GM04504 (cell line): ENCODE measurements around the gene ZC3H4.
A peak's percentile ranks its signal among the peaks of the same experiment; 100 is the strongest.
"Not testable (repeated sequence)": the region's sequence is repeated elsewhere in the genome, so short reads cannot be mapped to it uniquely, and the experiment has no call there.

Experiments used
- DNase-seq: peaks from one replicate; pipeline ENCODE4 v3.0.0-alpha.2; 2012; ENCODE audit warnings: low read depth

The ZC3H4 gene

DNA sequence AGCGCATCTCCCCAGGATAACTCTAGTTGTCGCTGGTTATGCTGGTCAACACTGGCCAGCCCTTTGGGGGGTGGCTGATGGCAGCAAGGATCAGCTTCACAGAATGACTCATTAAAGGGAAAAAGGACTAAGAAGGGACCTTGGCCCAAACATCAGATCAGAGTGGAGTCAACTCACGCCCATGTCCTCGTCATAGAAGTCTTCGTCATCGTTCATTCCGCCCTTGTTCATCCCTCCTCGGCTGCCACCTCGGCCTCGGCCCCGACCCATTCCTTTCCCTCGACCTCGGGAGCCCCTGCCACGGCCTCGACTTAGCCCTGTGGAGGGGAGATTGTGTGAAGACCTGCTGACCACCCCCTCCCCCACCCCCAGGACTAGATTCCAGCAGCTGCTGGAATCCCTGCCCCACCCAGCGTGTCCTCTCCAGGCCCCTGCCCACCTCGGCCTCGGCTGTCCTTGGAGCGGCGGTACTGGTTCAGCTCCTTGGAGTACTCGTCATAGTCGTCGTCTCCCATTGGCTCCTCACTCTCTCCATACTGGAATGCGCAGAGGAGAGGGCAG, 28.6 kb downstream of the ZC3H4 start:
- no peak for DNase-seq

DNA sequence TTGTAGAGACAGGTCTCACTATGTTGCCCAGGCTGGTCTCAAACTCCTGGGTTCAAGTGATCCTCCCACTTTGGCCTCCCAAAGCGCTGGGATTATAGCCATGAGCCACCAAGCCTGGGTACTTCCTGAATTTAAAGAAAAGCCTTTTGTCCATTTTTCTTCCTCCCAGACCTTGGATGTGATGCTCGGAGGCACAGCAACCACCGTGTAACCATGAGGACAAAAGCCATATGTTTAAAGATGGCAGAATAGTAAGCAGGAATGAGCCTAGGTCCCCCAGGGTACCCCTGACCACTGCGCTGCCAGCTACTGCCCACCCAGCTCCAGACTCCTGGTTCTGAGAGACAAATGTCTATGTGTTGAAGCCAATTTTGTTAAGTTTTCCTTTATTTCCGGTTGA, 31.1 kb downstream of the ZC3H4 start:
- DNase-seq: no peak

DNA sequence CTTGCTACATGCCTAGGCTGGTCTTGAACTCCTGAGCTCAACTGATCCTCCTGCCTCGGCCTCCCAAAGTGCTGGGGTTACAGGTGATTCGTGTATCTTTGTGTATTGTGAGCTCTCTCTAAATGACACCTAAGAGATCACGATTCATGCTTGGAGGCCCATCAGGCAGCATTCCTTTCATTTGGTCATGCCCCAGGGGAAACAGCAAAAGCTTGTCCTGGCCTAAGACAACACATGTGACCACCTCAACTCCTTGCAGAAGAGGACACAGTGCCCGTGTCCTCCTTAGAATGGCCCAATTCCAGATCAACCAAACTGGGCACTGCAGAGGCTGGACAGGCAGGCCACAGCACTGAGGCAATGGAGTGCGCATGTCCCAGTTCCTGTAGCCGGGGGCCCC, 32.5 kb downstream of the ZC3H4 start:
- DNase-seq: no peak

DNA sequence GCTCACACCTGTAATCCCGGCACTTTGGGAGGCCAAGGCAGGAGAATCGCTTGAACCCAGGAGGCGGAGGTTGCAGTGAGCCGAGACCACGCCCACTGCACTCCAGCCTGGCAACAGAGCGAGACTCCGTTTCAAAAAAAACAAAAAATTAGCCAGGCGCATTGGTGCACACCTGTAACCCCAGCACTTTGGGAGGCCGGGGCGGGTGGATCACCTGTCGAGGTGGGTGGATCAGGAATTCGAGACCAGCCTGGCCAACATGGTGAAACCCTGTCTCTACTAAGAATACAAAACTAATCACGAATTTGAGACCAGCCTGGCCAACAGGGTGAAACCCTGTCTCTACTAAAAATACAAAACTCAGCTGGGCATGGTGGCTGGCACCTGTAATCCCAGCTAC, 35.2 kb downstream of the ZC3H4 start:
- not testable (repeated sequence) for DNase-seq

DNA sequence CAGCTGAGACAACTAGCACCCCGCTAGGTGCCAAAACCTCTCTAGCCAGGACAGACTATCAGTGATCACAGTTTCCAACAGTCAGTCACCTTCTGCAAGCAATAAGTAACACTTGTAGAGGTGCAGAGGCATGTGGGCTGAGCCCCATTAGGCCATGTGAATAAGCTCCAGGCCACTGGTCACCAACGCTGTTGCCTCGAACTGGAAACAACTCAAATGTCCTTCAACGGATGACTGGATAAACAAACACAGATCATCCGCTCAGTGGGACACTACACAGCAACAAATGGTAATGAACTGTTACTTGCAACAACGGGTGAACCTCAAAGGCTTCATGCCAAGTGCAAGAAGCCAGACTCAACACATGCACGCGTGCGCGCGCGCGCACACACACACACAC, 37.6 kb downstream of the ZC3H4 start:
- no peak for DNase-seq

DNA sequence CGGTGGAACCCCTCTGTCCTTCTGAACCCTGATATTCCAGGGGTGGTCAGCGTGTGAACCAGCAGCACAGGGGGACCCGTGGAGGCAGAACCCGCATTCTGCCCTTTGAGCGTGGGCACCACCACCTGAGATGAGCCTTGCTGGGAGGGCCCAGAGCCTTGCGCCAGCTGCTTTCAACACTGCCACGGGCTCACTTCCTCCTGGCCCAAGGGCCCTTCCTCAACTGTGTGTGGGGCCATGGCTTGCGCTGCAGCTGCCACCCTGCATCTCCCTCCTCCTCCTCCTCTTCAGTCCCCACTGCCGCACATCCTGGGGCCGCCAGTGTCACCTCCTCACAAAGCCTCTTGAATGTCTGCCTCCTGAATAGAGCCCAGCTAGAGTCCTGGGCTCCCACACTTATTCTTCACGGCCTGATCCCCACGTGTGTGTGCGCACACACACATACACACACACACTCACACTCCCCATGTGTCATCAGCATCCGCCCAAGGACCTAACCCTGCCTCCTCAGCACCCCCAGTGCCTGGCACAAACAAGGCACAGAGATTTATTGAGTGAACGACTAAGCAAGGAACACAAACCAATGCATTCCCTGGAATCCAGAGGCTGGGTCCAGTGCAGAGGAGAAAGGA, 38.3 kb downstream of the ZC3H4 start:
- no peak for DNase-seq

DNA sequence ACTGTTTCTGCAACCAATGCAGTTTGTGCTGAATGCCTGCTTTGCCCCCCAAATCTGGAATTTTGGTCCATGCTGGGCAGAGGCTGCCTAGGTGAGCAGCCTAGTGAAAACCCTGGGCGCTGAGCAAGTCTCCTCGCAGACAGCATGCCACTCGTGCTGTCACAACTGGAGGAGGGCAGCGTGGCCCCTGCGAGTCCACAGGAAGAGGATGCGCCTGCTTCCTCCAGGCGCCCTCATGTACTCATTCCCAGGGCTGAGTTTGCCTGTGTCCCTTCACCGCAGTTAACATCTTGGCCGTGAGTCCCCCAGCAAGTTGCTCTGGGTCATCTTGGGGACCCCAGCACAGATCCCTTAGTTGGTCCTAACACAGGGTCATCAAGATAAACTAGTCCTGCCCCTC, 39.0 kb downstream of the ZC3H4 start:
- DNase-seq: no peak

DNA sequence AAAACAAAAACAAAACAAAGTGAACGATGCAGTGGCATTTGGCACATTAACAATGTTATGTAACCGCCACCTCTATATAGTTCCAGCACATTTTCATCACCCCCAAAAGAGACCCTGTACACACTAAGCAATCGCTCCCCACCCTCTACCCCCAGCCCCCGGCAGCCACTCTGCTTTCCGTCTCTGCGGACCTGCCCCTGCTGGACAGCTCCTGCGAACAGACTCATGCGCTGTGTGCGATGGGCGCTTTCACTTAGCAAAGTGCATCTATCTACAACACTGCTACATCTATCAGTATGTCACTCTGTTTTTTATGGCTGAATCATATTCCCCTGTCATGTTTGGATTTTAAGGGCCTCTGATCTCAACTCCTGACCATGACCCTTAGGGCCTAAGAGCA, 40.0 kb downstream of the ZC3H4 start:
- no peak for DNase-seq

DNA sequence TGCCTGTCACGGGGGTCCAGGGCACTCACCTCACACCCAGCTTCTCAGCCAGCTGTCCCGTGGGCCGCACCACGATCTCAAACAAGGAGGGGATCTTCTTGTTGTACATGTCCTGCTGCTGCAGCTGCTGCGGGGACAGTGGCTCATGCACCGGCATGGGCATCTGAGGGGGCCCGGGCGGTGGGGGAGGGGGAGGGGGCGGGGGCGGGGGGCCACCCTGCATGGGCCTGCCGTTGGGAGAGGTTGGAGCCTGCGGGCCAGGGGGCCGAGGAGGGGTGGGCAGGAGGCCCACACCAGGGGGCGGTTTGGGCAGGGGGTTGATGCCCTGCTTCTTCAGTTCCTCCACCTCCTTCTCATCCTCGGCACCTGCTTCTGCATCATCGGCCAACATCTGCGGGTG, 41.3 kb downstream of the ZC3H4 start:
- no peak for DNase-seq

DNA sequence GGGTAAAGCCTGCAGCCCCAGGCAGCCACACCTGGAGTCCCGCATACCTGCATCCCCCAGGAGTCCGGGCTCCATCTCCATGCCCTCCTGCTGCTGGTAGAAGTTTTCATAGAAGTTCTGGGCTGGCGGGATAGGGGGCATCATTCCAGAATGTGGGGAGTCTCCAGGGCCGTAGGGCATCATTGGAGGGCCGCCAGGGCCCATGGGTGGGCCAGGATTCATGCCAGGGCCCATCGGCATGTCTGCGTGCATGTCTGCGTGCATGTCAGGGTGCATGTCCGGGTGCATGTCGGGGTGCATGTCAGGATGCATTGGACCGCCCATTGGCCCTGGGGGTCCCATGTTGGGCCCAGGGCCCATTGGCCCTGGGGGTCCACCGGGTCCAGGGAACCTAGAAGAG, 41.8 kb downstream of the ZC3H4 start:
- no peak for DNase-seq

DNA sequence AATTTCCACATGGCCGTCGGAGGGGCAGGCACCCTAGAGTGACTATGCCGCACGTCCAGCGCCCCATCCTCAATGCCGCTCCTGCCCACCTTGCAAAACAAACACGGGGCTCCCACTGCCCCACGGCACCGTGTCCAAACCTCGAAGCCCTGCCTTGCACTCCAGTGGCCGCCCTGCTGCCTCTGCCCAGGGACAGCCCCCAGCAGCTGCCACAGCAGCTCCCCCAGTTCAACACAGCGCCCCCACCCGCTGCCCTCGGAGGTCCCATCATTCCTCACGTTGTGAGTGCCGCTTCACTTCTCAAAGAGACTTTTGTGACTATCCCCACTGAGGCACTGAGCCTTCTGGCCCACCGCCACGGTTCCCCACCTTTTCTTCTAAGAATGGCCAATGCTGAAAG, 42.8 kb downstream of the ZC3H4 start:
- no peak for DNase-seq

DNA sequence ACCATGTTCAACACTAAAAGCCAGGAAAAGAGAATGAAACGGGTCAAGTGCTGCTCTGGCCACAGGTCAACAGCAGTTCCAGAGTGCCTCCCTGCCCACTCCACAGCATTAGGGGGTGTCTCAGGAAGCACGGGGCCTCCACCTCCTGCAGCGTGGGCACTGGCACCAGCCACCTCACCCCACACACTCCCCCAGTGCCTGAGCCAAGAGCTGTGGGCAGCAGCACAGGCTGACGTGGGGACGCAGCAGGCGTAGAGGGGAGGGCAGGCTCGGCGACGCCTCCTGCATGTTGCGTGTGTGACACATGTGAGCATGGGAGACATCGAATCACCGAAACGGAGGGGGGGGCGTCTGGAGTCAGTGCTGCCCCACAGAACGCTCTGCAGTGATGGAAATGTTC, 43.8 kb downstream of the ZC3H4 start:
- no peak for DNase-seq

DNA sequence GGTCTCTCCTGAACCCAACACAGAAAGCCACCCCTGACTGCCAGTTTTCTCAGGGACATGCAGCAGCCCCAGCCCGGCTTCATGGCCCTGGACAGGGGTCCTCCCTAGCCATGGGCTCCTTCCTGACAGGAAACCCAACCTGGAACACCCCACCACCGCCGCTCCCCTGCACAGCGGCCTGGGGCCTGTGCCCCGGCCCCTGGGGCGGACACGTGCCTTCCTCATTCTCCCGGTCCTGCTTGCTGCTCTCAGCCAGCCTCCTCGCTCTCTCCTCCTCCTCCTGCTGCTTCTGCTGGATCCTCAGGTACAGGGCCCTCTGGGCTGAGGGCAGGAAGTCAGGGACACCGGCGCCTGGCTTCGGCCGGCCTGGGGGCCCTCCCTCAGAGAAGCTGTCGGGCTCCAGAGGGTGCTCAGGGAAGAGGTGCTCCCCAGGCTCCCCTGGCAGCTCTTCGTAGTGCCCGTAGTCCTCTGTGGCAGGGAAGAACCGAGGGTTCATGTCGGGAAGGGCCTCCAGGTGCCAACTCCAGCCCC, 44.6 kb downstream of the ZC3H4 start:
- DNase-seq: no peak

DNA sequence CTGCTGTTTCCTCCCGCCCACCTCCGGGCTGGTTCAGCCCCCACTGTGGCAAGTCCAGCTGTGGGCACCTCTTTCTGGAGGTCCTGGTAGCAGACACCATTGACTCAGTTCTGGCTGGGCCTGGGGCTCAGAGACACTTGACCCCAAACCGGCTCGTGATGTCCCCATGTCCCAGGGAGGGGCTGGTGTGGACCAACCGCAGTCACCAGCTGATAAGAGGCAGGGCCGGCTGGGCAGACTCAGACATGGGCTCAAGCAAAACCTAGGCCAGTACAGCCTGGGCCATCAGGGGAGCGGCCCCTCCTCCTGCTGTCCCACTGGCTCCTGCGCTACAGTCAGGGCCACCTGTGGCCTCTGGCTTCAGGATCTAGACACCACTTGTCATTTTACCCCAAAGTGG, 45.3 kb downstream of the ZC3H4 start:
- no peak for DNase-seq

DNA sequence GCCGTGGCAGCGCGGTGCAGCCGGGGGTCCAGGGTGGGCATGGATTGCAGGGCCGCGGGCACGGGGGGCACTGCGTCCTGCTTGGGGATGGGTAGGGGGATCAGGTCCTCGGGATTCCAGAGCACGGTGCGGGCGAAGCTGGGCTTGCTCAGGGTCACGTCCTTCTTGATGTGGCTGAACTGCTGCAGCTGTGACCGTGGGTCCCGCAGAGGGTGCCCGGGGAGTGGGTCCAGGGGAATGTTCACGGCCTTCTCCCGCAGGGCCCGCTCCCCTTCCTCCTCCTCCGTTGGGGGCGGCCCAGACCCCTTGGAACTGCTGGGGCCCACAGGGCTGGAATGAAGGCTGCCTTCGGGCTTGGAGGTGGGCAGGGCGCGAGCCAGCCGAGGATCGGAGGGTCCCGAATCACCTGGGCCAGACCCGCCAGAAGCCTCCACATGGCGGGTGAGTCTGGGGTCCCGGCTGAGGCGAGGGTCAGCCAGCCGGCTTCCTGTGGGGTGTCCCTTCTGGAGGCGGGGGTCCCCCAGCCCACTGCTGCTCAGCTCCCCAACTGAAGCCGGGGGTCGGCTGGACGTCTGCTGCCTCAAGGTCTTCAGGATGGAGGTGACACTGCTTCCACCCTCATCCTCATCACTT, 46.2 kb downstream of the ZC3H4 start:
- DNase-seq: no peak

DNA sequence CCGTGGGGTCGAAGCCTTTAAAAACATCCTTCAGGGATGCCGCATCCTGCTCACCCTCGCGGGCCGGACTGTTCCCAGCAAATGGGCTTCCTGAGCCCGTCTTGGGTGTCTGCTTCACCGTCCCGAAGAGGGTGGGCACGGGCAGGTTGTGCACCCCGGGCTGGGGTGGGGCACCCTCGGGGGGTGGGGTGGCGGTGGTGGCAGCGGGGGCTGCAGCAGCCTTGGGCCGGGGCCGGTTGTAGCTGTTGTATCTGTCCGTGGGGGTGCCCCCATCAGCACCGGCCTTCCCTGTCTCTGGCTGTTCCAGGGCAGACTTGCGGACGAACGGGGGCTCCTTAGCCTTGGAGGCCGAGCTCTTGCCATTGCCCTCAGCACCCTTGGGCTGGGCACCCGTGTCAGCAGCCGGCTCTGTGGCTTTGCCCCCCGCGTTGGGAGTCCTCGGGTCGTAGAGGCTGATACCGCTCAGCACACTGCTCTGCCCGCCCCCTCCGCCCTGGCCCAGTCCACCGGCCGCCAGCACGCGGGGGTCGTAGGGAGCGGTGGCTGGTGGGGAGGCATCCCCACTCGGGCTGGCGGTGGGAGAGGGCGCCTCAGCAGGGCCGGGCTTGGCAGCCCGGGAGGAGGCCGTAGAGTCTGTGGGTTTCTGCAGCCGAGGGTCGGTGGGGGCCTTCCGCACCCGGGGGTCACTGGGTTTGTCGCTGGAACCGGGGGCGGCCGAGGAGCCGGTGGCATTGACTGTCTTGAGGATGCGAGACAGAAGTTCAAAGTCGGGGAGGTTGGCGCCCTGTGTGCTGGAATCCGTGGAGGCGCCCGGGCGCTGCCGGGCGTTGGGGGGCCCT, 47.0 kb downstream of the ZC3H4 start:
- no peak for DNase-seq

DNA sequence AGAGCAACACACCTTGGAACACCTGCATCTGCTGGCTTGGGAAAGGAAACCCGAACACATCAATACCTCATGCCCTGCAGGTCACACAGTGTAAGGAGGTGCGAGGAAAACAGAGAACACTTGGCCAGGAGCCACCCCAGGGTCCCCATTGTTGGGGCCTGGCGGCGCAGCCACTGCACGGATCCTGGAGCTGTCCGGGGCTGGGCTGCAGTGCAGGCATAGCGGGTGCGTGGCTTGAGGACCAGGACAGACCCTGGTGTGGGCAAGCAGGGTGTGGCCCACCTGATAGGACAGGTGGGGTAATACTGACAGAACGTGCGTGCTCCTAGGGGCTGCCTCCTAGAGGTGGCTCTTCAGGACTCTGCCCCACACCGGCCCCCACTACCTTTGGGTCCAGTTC, 48.3 kb downstream of the ZC3H4 start:
- no peak for DNase-seq

DNA sequence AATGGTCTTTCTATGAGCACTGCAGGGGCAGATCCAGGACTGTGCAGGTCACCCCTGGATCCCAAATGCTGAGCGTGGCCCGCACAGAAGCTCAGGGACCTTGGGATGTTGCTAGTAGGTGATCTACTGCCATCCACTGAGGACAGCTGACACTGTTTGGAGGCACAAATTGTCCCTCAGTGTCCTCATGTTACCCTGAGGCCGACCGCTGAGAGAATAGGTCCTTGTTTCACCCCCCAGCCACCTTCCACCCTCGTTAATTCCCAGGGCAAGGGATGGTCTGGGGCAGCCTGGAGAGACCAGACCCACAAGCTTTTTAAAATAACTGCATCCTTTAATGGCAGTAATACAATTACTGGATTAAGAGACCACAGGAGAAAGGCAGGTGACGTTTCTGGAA, 49.7 kb downstream of the ZC3H4 start:
- DNase-seq: no peak

DNA sequence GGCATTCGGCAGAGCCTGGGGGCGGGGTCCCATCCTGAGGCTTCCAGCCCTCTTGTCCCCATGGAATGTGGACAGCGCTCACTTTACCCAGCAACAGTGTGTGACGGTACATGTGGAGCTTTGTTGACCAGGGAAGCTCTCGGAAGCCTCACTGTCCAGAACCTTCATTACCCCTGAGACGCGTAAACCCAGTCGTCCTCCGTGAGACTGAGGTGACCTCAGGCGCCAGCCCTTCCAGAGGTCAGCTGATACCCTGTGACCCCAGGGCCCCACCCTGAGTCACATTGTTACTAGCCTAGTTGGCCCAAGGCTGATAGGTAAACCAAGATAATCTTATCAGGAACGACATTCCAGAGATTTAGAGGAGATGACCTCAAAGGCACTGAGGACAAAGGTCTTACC, 55.0 kb downstream of the ZC3H4 start:
- no peak for DNase-seq

DNA sequence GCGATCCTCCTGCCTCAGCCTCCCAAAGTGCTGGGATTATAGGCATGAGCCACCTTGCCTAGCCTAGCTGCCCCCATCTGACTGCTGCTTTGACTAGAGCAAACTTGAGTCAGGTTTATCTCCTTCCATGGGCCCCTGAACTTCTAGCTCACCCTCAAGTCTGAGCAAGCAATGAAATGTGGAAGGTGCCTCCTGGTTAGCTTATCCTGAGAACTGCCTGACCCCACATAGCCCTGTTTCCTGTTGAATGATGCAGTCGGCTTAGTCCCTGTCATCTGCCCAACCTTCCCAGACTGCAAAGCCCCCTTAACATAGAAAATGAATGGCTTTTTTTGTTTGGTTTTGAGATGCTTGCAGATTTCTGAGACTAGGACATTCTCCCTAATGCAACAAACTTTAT, 56.2 kb downstream of the ZC3H4 start:
- DNase-seq: no peak

DNA sequence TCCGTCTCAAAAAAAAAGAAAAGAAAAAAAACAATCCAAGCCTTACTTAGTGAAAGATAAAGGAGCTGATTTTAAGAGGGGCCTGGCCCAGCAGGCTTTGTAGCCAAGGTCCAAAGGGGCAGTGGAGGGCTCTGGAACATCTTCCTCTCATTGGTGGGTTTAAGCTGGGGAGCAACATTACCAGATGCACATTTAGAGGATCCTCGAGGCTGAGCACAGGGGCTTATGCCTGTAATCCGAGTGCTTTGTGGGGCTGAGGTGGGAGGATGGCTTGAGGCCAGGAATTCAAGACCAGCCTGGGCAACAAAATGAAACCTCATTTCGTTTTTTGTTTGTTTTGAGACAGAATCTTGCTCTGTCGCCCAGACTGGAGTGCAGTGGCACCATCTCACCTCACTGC, 57.2 kb downstream of the ZC3H4 start:
- no peak for DNase-seq

DNA sequence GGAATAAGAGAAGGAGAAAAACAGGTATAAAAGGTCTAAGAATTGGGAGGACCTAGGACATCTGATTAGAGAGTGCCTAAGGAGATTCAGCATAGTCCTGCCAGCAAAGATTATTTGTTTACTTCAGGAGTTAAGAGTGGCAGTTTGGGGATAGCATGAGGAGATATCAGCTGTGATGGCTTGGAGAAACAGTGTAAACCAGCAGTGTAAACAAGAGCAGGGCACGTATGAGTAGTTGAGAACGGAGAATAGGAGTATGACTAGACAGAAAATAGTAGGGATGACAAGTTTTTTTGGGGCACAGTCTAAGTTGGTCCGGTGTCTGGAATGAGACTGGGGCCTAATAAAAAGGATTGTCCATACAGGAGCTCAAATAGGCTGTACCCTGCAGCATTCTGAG, 63.0 kb downstream of the ZC3H4 start:
- DNase-seq: not testable (repeated sequence)

DNA sequence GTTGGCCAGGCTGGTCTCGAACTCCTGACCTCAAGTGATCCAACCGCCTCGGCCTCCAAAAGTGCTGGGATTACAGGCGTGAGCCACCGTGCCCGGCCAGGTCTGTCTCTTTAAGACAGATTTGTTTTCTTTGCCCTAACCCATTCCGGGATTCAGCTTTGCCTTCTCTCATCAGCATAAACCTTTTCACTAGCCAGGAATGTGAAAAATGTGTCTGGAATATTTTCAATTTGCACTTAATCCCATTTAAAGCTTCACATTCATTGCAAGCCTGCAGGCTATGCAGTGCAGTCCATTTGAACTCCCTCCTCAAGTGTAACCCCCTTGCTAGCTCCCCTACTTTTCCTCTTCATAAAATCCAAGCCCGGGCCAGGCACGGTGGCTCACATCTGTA, 64.3 kb downstream of the ZC3H4 start:
- DNase-seq: peak; percentile 36
